Kidney capillary endothelial cell (primary cell): Measurements from ENCODE around the gene TLE1.
"Not testable (repeated sequence)": the region's sequence is repeated elsewhere in the genome, so short reads cannot be mapped to it uniquely, and the experiment has no call there.

Experiments used
- DNase-seq: peaks from one replicate; pipeline ENCODE4 v3.0.0-alpha.2; 2018; ENCODE audit warnings: low spot score

Gene TLE1

DNA sequence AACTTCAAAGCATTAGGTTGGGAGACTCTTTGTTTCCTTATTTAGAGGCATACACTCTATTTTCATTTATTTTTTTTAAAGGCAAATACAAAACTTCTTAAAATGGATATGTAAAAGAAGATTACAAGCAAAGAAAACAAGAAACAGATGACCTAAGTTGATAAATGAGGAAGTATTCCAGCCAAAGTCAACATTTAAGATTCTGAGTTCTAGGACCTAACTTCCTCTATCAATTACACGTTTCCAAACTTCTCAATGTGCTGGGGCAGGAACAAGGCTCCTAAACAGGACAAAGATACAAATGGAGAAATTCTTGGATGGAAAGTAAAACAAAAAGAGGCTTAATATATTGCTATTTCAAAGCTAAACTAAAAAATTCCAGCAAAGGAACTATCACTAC lies 89.5 kb downstream of the TLE1 start:
- no peak for DNase-seq

- no peak for DNase-seq
These were observed 90.5 kb downstream of the TLE1 start for GRCh38 chr9:81598811-81599210.

DNA sequence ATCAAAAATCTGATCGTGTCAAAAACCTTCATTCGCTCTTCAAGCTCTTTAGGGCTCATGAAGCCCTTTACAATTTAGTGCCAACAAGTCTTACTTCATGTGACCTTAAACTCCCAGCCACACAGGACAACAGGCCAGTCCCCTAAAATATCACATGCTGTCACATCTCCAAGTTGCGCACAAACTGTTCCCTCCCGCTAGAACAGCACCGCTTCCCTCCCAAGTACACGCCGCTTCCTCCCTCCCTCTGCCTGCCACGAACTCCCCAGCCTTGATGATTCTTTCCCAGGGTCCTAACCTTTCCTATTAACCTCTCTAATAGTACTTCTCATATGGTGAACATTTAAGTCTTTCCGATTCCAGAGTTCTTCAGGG lies 91.2 kb downstream of the TLE1 start:
- DNase-seq: no peak

DNA sequence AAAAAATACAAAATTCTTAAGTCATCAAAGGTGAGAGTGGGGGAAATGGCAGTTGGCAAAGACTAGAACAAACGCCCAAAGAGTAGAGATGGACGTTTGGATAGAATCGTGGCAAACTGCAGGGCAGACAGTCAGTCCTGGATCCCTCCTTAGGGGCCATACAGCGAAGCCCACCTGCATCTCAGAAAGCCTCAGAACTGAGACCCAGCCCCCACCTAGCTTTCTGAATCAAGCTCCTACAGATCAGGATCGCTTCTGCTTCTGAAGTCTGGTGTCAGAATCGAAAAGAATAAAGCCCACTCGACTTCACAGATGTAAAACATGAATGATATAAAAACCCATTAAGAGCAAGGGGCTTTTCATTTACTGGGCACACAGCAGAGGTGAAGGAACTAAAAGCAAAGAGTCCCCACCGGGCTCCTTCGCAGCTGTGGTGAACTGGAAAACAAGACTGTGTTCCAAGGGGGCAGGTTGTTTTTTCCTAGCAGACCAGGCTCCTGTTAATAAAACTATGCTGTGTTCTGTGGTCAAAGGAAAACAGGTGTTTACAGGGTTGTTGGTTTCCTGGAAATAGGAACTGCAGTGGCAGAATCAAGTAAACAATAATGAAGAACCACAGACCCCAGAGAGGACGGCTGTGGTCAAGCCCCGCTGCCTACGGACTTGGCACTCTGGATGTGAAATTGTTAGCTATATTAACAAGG lies 91.8 kb downstream of the TLE1 start:
- no peak for DNase-seq

GRCh38 chr9:81596679-81597418 lies 92.5 kb downstream of the TLE1 start:
- DNase-seq: no peak

DNA sequence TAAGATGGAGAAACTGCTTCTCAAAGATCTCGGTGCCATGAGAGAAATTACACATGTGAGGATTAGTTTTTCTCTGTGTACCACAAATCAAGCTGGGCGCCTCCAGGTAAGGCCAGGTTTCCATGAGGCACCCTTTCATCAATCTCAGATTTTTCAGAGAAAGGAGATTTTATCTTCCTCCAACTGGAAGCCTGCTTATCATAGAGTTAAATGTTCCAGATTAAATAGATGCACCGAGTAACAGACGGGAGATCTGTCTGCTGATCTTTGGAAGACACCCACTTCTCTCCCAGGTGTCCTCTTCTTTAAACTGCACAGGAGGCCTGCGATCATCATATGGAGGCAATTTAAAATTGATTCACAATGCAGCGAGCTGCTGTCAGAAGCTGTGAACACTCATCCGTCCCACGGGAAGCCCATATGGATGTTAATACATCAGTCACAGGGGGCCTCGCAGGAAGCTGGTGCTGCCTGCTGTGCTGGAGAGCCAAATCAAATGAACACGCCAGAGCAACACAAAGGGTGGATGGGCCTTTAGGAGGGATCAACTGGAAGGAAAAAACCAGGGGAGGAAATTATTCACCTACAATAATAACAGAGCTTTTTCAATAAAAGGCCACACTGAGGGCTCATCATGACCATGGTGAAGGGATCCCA lies 93.3 kb downstream of the TLE1 start:
- DNase-seq: peak; percentile 78

- DNase-seq: not testable (repeated sequence)
These were observed 94.1 kb downstream of the TLE1 start for GRCh38 chr9:81595293-81595692.

DNA sequence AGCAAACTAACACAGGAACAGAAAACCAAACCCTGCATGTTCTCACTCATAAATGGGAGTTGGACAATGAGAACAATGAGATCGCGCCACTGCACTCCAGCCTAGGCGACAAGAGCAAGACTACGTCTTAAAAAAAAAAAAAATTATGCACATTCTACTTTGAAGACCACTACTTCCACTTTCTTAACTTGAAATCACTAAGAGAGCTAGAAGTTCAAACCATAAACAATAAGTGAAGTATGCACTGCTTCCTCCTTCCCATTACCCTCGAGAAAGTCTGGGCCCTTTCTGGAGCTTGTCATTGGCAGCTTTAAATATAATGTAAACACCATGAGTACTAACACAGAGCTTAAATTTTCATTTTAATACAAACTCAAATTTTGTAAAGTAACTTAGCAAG lies 94.9 kb downstream of the TLE1 start:
- DNase-seq: no peak

DNA sequence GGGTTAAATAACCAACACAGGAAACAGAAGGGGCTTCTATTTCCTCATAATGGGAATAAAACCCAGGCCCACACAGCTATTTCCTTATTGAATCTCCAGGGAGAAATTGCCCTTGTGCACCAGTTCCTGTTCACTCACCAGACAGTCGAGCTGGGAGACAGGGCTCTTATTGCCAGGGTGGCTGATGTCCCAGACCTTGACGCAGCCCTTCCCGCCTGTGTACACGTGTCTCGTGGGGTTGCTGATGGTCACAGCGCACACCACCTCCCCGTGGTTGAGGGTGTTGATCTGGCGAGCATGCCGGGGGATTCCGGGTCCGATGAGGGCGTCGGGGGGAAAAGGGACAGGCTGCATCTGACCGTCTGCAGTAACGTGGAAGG lies 96.5 kb downstream of the TLE1 start:
- DNase-seq: peak; percentile 89

GRCh38 chr9:81591791-81592190 lies 97.6 kb downstream of the TLE1 start:
- no peak for DNase-seq

DNA sequence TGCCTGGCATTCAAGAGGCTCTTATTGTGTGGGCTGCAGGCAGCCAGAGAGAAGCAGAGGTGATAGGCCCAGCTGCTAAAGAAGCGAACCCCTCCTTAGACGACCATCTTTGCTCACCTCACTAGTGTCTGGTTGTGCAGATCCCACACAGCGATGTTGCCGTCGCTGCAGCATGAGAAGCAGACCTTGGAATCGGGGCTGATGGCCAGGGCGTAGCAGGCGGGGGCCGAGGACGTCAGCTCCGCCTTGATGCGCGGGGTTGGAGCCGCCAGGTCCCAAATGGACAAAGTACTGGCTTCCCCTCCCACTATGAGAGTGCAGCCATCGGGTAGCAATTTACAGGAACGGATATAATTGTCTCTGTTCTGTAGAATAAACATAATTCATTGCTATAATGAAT lies 98.7 kb downstream of the TLE1 start:
- DNase-seq: no peak

GRCh38 chr9:81589819-81590218 lies 99.5 kb downstream of the TLE1 start:
- DNase-seq: no peak

DNA sequence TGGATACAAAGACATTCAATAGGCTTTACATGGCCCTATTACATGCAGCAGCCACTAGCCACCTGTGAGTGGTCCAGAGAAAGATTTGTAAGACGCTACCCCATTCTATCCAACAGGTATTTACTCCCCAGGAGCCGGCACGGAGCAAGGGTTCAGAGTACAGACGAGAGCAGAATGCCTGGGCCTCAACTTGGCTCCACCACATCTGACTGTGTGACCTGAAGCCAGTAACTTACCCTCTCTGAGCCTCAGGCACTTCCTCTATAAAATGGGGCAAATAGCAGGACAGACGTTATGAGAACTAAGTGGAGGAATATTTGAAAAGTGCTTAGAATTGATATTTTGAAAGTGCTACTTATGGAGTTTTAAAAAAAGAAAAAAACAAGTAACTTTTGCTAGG lies 100.0 kb downstream of the TLE1 start:
- no peak for DNase-seq

DNA sequence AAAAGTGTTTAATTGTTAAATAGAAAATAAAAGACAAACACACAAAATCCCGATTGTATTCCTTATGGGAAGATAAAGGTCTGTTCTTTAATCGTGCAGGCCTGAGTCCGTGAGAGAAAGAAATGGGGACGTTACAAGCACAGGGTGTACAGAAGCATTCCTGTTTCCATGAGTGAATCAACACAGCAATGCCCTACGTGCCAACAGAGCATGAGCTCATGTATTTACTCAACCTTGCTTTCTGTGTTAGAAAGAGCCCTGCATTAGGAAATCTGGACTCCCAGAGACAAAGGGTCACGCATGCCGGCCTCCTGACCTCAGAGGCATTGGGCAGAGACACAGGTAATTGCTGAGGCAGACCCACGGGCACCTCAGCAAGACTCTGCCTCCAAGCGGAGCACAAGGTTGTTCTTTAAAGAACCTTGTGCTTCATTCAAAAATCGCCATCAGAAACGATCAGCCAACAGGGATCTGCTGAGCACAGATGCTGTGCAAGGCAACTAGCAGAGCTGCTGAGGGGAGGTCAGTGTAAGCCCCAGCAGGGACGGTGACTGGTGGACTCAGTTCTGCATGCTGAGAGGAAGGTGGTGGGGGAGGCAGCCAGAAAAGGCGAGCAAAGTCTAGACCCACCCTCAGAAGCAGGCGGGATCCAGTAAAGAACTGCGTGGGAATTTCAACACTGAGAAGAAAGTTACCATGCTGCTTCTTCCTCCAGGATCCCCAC lies 101.0 kb downstream of the TLE1 start:
- no peak for DNase-seq

DNA sequence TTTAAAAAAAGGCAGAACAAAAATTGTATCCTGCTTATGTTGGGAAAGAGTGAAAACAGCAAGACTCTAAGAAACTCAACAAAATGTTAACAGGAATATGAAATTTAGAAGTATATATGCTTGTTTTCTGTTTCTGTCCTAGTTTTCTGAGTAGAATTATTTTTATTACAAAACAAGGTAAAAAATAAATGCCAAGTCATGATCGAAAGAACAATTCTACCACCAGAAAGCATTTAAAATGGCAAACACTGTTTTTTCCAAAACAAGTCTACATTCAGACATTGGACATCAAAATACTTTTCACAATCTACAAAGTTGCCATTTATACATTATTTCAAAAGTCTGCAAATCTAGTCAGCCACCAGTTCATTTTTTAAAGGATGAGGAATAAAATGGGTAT lies 102.6 kb downstream of the TLE1 start:
- no peak for DNase-seq

DNA sequence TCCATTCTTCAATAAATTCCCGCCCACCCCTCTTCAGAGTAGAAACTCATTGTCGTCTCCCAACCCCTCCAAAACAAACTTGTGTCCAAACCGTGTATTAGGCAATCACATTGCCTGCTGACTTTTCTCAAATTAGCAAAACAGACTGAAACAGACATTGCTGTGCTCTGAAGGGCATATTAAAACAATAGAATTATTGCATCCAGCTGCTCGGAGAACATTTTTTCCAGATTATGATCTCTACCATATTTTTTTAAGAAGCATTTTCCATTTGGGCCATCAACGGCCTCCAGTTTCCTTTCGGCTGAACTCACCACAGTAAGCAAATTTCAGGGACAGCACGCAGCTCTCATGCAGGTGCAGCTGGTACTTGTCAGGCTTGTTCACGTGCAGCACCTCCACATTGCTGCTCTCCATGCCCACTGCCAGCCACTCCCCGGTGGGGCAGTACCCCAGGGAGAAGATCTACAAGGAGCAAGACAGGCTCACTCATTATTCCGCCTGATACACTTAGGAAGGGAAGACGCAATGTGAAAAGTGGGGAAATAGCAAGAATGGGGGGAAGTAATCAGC lies 104.1 kb downstream of the TLE1 start:
- DNase-seq: no peak

DNA sequence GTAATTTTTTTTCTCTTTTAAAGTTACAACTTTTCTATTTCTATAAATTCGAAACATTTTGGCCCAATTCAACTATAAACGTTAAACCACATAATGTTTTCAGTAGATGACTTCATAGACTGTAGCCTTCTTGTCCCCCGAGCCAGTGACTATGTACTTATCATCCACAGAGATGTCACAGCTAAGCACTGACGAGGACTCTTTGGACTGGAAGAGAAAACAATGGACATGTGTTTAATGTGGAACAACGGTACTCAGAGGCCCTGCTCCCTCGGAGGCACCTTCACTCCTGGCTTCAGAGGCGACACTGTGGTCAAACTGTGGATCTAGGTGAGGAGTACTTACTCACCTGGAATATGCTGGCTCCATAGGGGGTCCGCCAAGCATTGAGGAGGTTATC lies 105.2 kb downstream of the TLE1 start:
- no peak for DNase-seq

- DNase-seq: no peak
These were observed 107.4 kb downstream of the TLE1 start for GRCh38 chr9:81581986-81582385.

DNA sequence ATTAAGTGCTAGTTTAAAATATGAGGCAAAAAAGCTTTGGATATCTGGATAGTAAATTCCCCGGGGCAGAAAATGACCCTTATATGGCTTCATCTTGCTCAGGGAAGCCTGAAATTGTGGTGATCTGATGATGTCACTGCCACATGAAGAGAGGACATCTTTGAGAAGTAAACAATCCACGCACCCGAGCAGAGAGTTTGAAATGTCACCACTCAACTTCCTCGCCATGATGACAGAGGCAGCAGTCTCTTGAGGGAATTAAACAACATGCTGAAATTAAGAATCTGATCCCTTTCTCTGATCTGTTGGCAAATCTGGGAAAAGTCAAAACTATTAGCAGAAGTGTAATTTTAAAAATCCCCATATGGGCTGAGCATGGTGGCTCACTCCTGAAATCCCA lies 110.0 kb downstream of the TLE1 start:
- no peak for DNase-seq

DNA sequence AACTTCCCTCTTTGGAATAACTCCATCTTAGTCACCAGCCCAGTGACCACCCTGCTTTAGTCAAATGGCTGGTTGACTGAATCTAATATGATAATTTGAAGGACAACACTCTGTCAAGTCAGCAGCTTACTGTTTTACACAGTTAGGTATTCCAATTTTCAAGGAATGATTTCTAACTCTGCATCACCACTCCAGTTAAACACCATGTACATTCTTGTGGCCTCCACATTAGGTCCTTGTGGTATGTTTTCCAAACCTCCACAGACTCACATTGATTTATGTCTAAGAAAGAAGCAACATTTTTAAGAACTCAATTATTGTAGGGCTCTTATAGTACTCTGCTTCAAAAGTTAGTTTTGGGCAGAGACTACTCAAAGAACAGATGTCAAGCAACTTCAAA lies 110.7 kb downstream of the TLE1 start:
- no peak for DNase-seq

DNA sequence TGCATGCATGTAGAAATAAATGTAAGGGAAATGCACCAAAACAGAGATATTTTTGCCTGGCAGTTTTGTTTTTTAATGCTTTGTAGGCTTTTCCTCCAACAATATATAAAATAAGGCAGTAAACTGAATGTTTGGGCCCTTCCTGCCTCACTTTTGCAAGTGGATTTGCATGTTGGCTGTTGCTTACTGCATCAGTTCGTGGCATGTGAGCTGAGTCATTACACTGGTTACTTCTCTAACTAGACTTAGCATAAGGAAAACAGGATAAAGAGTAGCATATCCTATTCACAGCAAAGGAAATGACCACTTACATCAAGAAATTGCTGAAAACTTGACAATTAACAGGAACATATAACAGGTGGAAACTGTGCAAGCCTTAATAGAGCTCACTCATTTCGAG lies 113.4 kb downstream of the TLE1 start:
- DNase-seq: peak; percentile 43

DNA sequence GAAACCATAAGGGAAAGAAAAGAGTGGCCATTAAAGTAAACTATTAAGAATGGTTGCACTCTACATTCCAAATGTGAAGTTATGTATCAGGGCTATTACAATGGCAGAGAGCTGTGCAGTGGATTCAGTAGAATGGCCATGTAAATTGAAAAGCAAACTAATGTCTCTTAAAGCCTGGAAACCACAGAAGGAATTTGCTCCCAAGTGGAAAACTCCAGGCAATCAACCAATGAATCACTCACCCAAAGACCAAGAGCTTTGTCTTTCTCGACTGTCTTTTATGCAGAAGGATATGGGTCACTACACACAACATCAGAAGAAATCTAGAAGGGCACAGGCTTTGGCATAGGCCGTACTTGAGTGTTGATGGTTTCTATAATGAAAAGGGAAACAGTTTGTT lies 114.9 kb downstream of the TLE1 start:
- DNase-seq: no peak
